Muscle layer of duodenum (tissue), 2 donors: ENCODE measurements around the gene SPATS2.
"Not testable (repeated sequence)": the region's sequence is repeated elsewhere in the genome, so short reads cannot be mapped to it uniquely, and the experiment has no call there.

Experiments used
- H3K27ac ChIP-seq: one replicate; pipeline ENCODE4 v1.7.0; 2013; ENCODE audit warnings: mild to moderate bottlenecking, low read length
- H3K27me3 ChIP-seq: one replicate; pipeline ENCODE4 v1.7.0; 2013; ENCODE audit warnings: low read depth, mild to moderate bottlenecking, control low read depth, low read length
- H3K36me3 ChIP-seq, 2 donors: one replicate each; pipeline ENCODE4 v1.7.0; 2013; ENCODE audit warnings: low read length in 2 of 2, control low read depth in 1 of 2, mild to moderate bottlenecking in 1 of 2; ENCODE audit not compliant: insufficient read depth in 2 of 2, control insufficient read depth in 1 of 2
- H3K4me1 ChIP-seq, 2 donors: one replicate each; pipeline ENCODE4 v1.7.0; 2013; ENCODE audit warnings: low read length in 2 of 2, mild to moderate bottlenecking in 2 of 2, control low read depth in 1 of 2, moderate library complexity in 1 of 2; ENCODE audit not compliant: insufficient read depth in 2 of 2, control insufficient read depth in 1 of 2
- H3K4me3 ChIP-seq, 2 donors: one replicate each; pipeline ENCODE4 v1.7.0; 2013; ENCODE audit warnings: low read length in 2 of 2, low read depth in 1 of 2, mild to moderate bottlenecking in 1 of 2
- H3K9me3 ChIP-seq, 2 donors: one replicate each; pipeline ENCODE4 v1.7.0; 2013; ENCODE audit warnings: low read length in 2 of 2, control low read depth in 1 of 2, mild to moderate bottlenecking in 1 of 2; ENCODE audit not compliant: control insufficient read depth in 1 of 2
- donor health status: healthy.

Gene SPATS2

DNA sequence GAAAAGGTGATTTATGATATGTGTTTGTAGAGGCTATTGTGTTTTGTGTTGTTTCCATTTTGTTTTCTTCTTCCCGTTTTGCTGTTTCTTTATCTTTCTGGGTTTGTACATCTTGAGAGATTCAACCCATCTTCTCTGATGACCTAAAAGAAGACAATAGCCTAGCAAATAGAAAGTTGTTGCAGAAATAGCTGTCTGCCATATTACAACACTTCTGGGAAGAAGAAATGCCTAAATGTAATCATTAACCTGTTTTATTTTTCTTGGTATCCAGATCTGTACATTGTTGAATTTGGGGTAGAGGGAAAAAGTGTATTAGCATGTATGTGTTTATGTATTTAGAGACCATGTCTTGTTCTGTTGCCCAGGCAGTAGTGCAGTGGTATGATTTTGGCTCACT lies 50.3 kb downstream of the SPATS2 start:
- H3K9me3 ChIP-seq, result no peaks in the 10 kb centered on the region
- H3K27me3 ChIP-seq, result no peaks in the 10 kb centered on the region
- H3K36me3 ChIP-seq, result no peaks in the 10 kb centered on the region
- no peaks in the 10 kb centered on the region for H3K4me1 ChIP-seq
- no peak overlapping the region for H3K27ac ChIP-seq
- H3K4me3 ChIP-seq, result no peak overlapping the region

DNA sequence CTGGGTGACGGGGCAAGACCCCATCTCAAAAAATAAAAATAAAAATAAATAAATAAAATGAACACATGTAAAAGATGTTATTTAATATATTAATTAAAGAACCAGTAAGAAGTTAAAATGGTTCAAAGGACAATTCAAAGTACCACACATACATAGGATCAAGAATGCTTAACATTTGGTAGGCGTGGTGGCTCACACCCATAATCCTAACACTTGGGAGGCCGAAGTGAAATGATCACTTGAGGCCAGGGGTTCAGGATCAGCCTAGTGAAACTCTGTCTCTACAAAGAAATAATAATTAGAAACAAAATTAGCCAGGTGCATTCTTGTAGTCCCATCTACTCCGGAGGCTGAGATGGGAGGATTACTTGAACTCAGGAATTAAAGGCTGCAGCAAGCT lies 53.3 kb downstream of the SPATS2 start:
- H3K4me3 ChIP-seq, result no peak overlapping the region
- H3K36me3 ChIP-seq, result no peaks in the 10 kb centered on the region
- H3K27ac ChIP-seq, result no peak overlapping the region
- H3K27me3 ChIP-seq, result no peaks in the 10 kb centered on the region
- no peaks in the 10 kb centered on the region for H3K4me1 ChIP-seq
- H3K9me3 ChIP-seq, result no peaks in the 10 kb centered on the region

DNA sequence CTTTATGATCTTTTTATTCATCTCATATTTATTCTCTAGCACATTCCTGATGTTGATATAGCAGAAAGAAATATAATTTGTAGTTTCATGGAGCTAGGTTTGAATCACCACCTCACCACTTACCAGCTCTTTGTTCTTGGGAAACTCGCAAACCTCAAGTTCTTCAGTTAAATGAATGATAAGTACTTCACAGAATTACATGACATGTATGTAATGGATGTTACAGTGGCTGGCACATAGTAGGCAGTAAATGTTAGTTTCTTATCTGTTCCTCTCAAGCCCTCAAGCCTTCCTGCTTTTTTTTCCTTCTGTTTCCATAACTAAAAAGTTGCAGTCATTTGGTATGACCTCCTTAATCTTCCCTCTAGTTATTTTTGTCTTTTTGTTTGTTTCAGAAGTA lies 54.9 kb downstream of the SPATS2 start:
- no peaks in the 10 kb centered on the region for H3K4me1 ChIP-seq
- no peaks in the 10 kb centered on the region for H3K27me3 ChIP-seq
- H3K36me3 ChIP-seq, result no peaks in the 10 kb centered on the region
- H3K27ac ChIP-seq, result no peak overlapping the region
- no peak overlapping the region for H3K4me3 ChIP-seq
- no peaks in the 10 kb centered on the region for H3K9me3 ChIP-seq

DNA sequence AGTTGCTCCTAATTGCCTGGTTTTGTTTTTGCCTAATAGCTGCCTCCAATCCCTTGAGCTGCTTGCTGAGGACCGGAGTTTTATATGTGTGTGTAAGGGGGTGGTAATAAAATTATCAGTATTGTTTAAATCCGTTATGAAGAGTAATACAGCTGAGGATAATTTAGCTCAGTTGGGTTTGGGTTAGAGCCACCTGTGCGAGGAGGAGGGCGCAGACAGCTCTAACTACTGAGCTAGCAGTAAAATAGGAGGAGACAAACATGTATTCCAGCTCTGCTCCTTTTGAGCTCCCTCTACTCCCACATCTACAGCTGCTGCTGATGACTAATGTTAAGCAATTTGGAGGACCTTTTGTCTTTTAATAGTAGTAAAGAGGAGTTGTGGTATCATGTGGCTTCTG lies 61.5 kb downstream of the SPATS2 start:
- Histone ChIP-seq H3K27ac (no peak overlapping the region), H3K4me3 (no peak overlapping the region)

DNA sequence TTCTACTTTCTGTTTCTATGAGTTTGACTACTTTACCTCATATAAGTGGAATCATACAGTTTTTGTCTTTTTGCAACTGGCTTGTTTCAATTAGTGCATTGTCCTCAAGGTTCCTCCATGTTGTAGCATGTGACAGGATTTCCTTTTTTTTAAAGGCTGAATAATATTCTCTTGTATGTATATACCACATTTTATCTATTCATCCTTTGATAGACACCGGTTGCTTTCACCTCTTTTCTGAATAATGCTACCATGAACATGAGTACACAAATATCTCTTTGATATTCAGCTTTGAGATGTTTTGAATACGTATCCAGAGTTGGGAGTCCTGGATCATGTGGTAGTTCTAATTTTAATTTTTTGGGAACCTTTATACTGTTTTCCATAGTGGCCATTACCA lies 65.4 kb downstream of the SPATS2 start:
- no peak overlapping the region for H3K27ac ChIP-seq
- no peak overlapping the region for H3K4me3 ChIP-seq
- H3K4me1 ChIP-seq, result no peaks in the 10 kb centered on the region
- no peaks in the 10 kb centered on the region for H3K9me3 ChIP-seq
- no peaks in the 10 kb centered on the region for H3K27me3 ChIP-seq
- H3K36me3 ChIP-seq, result no peaks in the 10 kb centered on the region

More for the DNA sequence above, 61.5 kb downstream of the SPATS2 start:
- Histone ChIP-seq H3K27me3 (no peaks in the 10 kb centered on the region), H3K36me3 (no peaks in the 10 kb centered on the region), H3K4me1 (no peaks in the 10 kb centered on the region), H3K9me3 (no peaks in the 10 kb centered on the region)

DNA sequence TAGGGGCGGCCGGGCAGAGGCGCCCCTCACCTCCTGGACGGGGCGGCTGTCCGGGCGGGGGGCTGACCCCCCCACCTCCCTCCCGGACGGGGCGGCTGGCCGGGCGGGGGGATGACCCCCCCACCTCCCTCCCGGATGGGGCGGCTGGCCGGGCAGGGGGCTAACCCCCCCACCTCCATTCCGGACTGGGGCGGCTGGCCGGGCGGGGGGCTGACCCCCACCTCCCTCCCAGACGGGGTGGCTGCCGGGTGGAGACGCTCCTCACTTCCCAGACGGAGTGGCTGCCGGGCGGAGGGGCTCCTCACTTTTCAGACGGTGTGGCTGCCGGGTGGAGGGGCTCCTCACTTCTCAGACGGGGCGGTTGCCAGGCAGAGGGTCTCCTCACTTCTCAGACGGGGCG lies 69.5 kb downstream of the SPATS2 start:
- H3K27me3 ChIP-seq, H3K27ac ChIP-seq, H3K4me1 ChIP-seq, H3K9me3 ChIP-seq, H3K4me3 ChIP-seq, H3K36me3 ChIP-seq: not testable (repeated sequence)

DNA sequence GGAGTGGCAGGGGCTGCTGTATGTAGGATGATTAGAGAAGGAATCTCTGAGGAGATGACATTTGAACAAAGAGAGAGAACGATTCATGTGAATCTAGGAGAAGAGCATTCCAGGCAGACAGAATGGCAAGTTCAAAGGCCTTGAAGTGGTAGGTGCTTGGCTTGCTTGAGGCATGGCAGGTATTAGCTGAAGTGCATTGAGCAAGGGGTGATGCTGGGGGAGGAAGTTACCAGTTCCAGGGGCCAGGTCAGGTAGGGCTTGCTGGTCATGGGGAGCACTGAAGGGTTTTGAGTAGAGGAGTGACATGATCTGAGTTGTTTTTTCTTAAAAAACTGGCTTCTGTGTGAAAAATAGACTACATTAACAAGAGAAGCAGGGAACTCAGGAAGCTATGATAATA lies 71.8 kb downstream of the SPATS2 start:
- no peak overlapping the region for H3K4me3 ChIP-seq
- no peaks in the 10 kb centered on the region for H3K4me1 ChIP-seq
- H3K36me3 ChIP-seq, result no peaks in the 10 kb centered on the region
- H3K27me3 ChIP-seq, result no peaks in the 10 kb centered on the region
- no peak overlapping the region for H3K27ac ChIP-seq
- no peaks in the 10 kb centered on the region for H3K9me3 ChIP-seq

DNA sequence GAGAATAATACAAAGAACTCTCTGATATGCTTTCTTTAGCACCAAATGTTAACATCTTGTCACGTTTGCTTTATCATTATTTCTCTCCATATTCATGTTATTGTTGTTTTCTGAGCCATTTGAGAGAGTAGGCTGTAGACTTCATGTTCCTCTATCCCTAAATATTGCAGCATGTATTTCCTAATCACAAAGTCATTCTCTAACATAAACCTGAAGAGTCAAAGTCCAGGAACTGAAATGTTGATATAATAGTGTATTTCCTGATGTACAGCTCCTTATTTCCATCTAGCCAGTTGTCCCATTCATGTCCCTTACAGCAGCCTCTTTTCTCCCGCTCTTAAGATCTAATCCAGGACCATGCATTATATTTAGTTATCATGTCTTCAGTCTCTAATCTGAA lies 72.8 kb downstream of the SPATS2 start:
- H3K27me3 ChIP-seq, result no peaks in the 10 kb centered on the region
- H3K36me3 ChIP-seq, result no peaks in the 10 kb centered on the region
- no peaks in the 10 kb centered on the region for H3K9me3 ChIP-seq
- no peak overlapping the region for H3K27ac ChIP-seq
- no peaks in the 10 kb centered on the region for H3K4me1 ChIP-seq
- H3K4me3 ChIP-seq, result no peak overlapping the region

DNA sequence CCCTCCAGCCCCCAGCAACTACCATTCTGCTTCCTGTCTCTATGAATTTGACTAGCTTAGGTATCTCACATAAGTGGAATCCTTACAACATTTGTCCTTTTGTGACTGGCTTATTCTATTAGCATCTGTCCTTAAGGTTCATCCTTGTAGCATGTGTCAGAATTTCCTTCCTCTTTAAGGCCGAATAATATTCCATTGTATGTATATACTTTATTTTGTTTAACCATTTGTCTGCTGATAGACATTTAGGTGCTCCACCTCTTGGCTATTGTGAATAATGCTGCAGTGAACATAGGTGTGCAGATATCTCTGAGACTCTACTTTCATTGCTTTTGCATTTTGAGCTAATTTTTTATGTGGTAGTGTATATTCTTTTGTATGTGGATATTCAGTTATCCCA lies 75.7 kb downstream of the SPATS2 start:
- H3K36me3 ChIP-seq, result peaks cover 0 to 6% of the 10 kb centered on the region in 2 donors
- peaks cover 0 to 6% of the 10 kb centered on the region in 2 donors for H3K9me3 ChIP-seq
- H3K27me3 ChIP-seq, result no peaks in the 10 kb centered on the region
- H3K27ac ChIP-seq, result no peak overlapping the region
- H3K4me1 ChIP-seq, result no peaks in the 10 kb centered on the region
- H3K4me3 ChIP-seq, result no peak overlapping the region

DNA sequence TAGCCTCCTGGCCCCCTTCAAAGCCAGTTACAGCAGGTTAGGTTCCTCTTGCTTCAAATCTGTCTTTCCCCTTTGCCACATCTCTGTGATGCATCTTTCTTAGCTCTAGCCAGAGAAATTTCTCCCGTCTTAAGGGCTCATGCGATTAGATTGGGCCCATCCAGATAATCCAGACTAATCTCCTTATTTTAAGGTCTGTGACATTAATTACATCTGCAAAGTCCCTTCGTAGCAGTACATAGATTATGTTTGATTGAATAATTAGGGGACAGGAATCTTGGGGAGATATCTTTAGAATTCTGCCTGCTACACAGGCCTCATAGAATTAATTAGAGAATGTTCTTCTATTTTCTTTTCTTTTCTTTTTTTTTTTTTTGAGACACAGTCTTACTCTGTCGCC lies 79.3 kb downstream of the SPATS2 start:
- Histone ChIP-seq H3K27ac (no peak overlapping the region), H3K4me3 (no peak overlapping the region), H3K27me3 (no peaks in the 10 kb centered on the region), H3K36me3 (peaks cover 0 to 6% of the 10 kb centered on the region in 2 donors), H3K4me1 (no peaks in the 10 kb centered on the region), H3K9me3 (peaks cover 0 to 6% of the 10 kb centered on the region in 2 donors)

DNA sequence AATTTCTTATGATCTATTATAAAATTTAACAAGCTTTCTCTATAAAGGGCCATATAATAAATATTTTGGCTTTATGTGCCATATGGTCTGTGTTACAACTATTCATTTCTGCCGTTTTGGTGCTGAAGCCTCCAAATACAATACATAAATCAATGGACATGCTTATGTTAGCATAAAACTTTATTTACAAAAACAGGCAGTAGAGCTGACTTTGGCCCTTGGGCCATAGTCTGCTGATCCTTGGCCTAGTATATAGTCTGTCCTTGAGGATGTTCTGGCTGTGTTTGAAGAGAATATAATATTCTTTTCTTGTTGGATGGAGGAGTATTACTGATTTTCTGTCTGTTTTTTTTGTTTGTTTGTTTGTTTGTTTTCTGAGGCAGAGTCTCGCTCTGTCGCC lies 81.6 kb downstream of the SPATS2 start:
- Histone ChIP-seq H3K36me3 (peaks cover 0 to 6% of the 10 kb centered on the region in 2 donors), H3K4me3 (no peak overlapping the region), H3K27ac (no peak overlapping the region), H3K9me3 (peaks cover 0 to 6% of the 10 kb centered on the region in 2 donors), H3K4me1 (no peaks in the 10 kb centered on the region), H3K27me3 (no peaks in the 10 kb centered on the region)

DNA sequence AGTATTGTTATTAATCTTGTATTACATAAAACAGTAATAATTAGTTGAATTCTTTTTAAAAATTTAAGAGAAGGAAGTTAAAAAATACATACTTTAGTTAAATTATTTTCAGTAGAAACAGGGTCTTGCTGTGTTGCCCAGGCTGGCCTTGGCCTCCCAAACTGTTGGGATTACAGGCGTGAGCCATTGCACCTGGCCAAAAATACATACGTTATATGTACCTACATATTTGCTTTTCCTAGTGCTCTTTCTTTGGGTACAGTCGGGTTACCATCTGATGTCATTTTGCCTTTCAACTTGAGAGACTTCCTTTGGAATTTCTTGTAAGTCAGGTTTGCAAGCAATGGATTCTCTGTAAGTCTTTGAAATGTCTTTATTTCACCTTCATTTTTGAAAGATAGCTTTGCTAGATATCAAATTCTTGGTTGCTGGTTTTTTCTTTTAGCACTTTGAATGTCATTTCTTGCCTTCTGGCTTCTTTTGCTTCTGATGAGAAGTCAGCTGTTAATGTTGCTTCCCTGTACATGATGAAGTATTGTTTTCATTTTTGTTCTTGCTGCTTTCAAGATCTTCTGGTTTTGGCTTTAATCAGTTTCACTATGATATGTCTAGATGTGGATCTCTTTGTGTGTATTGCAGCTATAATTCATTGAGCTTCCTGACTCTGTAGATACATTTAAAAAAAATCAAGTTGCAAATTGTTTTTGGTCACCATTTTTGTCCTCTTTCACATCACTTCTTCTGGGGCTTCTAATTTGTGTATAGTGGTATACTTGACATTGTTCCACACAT lies 84.4 kb downstream of the SPATS2 start:
- H3K9me3 ChIP-seq, result no peaks in the 10 kb centered on the region

More for the DNA sequence above, 84.4 kb downstream of the SPATS2 start:
- Histone ChIP-seq H3K4me1 (no peaks in the 10 kb centered on the region), H3K27me3 (no peaks in the 10 kb centered on the region), H3K36me3 (peaks cover under 1 to 4% of the 10 kb centered on the region in 2 donors), H3K27ac (no peak overlapping the region), H3K4me3 (no peak overlapping the region)
